GM18505 (cell line): ENCODE data around the gene ZFR2.

ENCODE experiments used
- ATAC-seq: cut with Tn5 transposase; IDR thresholded peaks from one replicate; pipeline ENCODE4 v1.9.1; 2021; ENCODE audit not compliant: unreplicated experiment
- POLR2A ChIP-seq: IDR thresholded peaks from 4 replicates; pipeline ENCODE4 v1.6.1; 2011; ENCODE audit warnings: borderline replicate concordance; ENCODE audit not compliant: insufficient read depth, insufficient read length; ENCODE audit errors: extremely low read depth

The ZFR2 gene

GRCh38 chr19:3838661-3839060, 30.2 kb downstream of the ZFR2 start:
- no peak for ATAC-seq

GRCh38 chr19:3837922-3838321, 30.9 kb downstream of the ZFR2 start:
- no peak for TF ChIP-seq POLR2A
- ATAC-seq = no peak

More at GRCh38 chr19:3838661-3839060, 30.2 kb downstream of the ZFR2 start:
- no peak for TF ChIP-seq POLR2A

- no peak for TF ChIP-seq POLR2A
- no peak for ATAC-seq
Observed at GRCh38 chr19:3837332-3837731, 31.5 kb downstream of the ZFR2 start.

GRCh38 chr19:3836887-3837286, 32.0 kb downstream of the ZFR2 start:
- TF ChIP-seq POLR2A = no peak

GRCh38 chr19:3835055-3835435, 33.8 kb downstream of the ZFR2 start:
- no peak for TF ChIP-seq POLR2A
- no peak for ATAC-seq

More at GRCh38 chr19:3836887-3837286, 32.0 kb downstream of the ZFR2 start:
- ATAC-seq = no peak

- no peak for ATAC-seq
- no peak for TF ChIP-seq POLR2A
Observed at GRCh38 chr19:3834349-3835054, 34.3 kb downstream of the ZFR2 start.

GRCh38 chr19:3833578-3834348, 35.1 kb downstream of the ZFR2 start:
- no peak for ATAC-seq
- TF ChIP-seq POLR2A = no peak

GRCh38 chr19:3832001-3832400, 36.8 kb downstream of the ZFR2 start:
- TF ChIP-seq POLR2A = no peak
- ATAC-seq = no peak

- ATAC-seq = no peak
- no peak for TF ChIP-seq POLR2A
Observed at GRCh38 chr19:3831601-3832000, 37.2 kb downstream of the ZFR2 start.

GRCh38 chr19:3830621-3831589, 37.9 kb downstream of the ZFR2 start:
- TF ChIP-seq POLR2A = no peak
- no peak for ATAC-seq

- no peak for TF ChIP-seq POLR2A
- no peak for ATAC-seq
Observed at GRCh38 chr19:3827306-3827705, 41.5 kb downstream of the ZFR2 start.

GRCh38 chr19:3826163-3826562, 42.7 kb downstream of the ZFR2 start:
- no peak for ATAC-seq
- TF ChIP-seq POLR2A = no peak

- no peak for ATAC-seq
- no peak for TF ChIP-seq POLR2A
Observed at GRCh38 chr19:3825286-3825956, 43.4 kb downstream of the ZFR2 start.

- TF ChIP-seq POLR2A = no peak
- ATAC-seq = no peak
Observed at GRCh38 chr19:3823350-3823713, 45.5 kb downstream of the ZFR2 start.
